Fibroblast of lung (primary cell): ENCODE data around the gene ZBTB40. TPM values are rescaled to one million over a fixed set of nuclear protein-coding genes. Genes with fewer than 3 reads are reported as not detected.

Source experiments
- DNase-seq, 2 donors: peaks; one replicate each; pipeline versions ENCODE4 v3.0.0 to v3.0.0-alpha.2; 2010; ENCODE audit warnings: low read depth in 2 of 2
- H2AFZ ChIP-seq: 2 replicates; pipeline ENCODE4 v1.5.1; 2012; ENCODE audit warnings: low read length, control low read depth, inconsistent platforms
- H3K27ac ChIP-seq: 2 replicates; pipeline ENCODE4 v1.5.1; 2011; ENCODE audit warnings: low read length, control low read depth; ENCODE audit not compliant: insufficient read depth
- H3K27me3 ChIP-seq: 2 replicates; pipeline ENCODE4 v1.5.1; 2011; ENCODE audit warnings: mild to moderate bottlenecking, low read length; ENCODE audit not compliant: control insufficient read depth, insufficient read depth
- H3K36me3 ChIP-seq: 2 replicates; pipeline ENCODE4 v1.5.1; 2011; ENCODE audit warnings: low read length; ENCODE audit not compliant: control insufficient read depth, insufficient read depth
- H3K4me1 ChIP-seq: 2 replicates; pipeline ENCODE4 v1.5.1; 2011; ENCODE audit warnings: low read length; ENCODE audit not compliant: control insufficient read depth, insufficient read depth; ENCODE audit errors: extremely low read depth
- H3K4me2 ChIP-seq: 2 replicates; pipeline ENCODE4 v1.5.1; 2011; ENCODE audit warnings: low read length, control low read depth; ENCODE audit not compliant: insufficient read depth; ENCODE audit errors: extremely low read depth
- H3K4me3 ChIP-seq, 4 experiments: fragments of 200-600 bp in 1 of 4; sonication (generic) in 1 of 4; replicated peaks in 1 of 4; 2 replicates each; pipeline ENCODE4 v1.5.1; 2011 to 2016; ENCODE audit warnings: low read length in 4 of 4, low read depth in 3 of 4, mild to moderate bottlenecking in 3 of 4, control low read depth in 2 of 4, inconsistent platforms in 1 of 4, mixed read lengths in 1 of 4; ENCODE audit not compliant: insufficient read depth in 1 of 4; ENCODE audit errors: control extremely low read depth in 1 of 4
- H3K79me2 ChIP-seq: 2 replicates; pipeline ENCODE4 v1.5.1; 2012; ENCODE audit warnings: mild to moderate bottlenecking, low read length, inconsistent platforms; ENCODE audit not compliant: control insufficient read depth, insufficient read depth
- H3K9ac ChIP-seq: 2 replicates; pipeline ENCODE4 v1.5.1; 2011; ENCODE audit warnings: mild to moderate bottlenecking, low read length, control low read depth; ENCODE audit not compliant: insufficient read depth
- H3K9me3 ChIP-seq: 2 replicates; pipeline ENCODE4 v1.5.1; 2012; ENCODE audit warnings: low read depth, low read length; ENCODE audit not compliant: control insufficient read depth, insufficient read depth
- H4K20me1 ChIP-seq: 2 replicates; pipeline ENCODE4 v1.5.1; 2011; ENCODE audit warnings: low read length; ENCODE audit not compliant: control insufficient read depth, insufficient read depth; ENCODE audit errors: extremely low read depth
- CTCF ChIP-seq, 2 donors: IDR thresholded peaks in 1 of 2; conservative IDR thresholded peaks in 1 of 2; 1 replicate in 1 of 2; 2 replicates in 1 of 2; pipeline ENCODE4 v1.5.1; 2011 to 2012; ENCODE audit warnings: low read length in 2 of 2, control low read depth in 1 of 2, inconsistent platforms in 1 of 2, low read depth in 1 of 2, mild to moderate bottlenecking in 1 of 2
- EZH2 ChIP-seq: IDR thresholded peaks from 2 replicates; pipeline ENCODE4 v1.5.1; 2012; ENCODE audit warnings: low read length, control low read depth, mild to moderate bottlenecking; ENCODE audit errors: missing control alignments
- polyA plus RNA-seq, 2 donors: library from polyadenylated mRNA; depleted of rRNA in 1 of 2; stranded (reverse) in 1 of 2; unstranded in 1 of 2; fragments of >200 nt; gene quantifications; 2 replicates each; pipeline ENCODE4 v1.2.1, GENCODE V29; 2011 to 2012; ENCODE audit warnings: missing spikeins in 1 of 2
- total RNA-seq: library from RNA; depleted of rRNA; stranded (reverse); fragments of >200 nt; gene quantifications from 2 replicates; pipeline ENCODE4 v1.2.1, GENCODE V29; 2014

The ZBTB40 gene
- total and polyA plus RNA-seq, 2 donors (not counting 1 experiment from before 2014, with no cell fraction given), result 3.4 to 12.4 TPM

- no peaks in the 10 kb centered on the region for H3K79me2 ChIP-seq
- no peak overlapping the region for H3K4me3 ChIP-seq
- no peak for DNase-seq
- H3K9ac ChIP-seq, result no peak overlapping the region
- H3K27me3 ChIP-seq, result peaks cover 9% of the 10 kb centered on the region
- H3K27ac ChIP-seq, result no peak overlapping the region
- no peak overlapping the region for H3K4me2 ChIP-seq
- H3K4me1 ChIP-seq, result no peaks in the 10 kb centered on the region
- no peaks in the 10 kb centered on the region for H3K36me3 ChIP-seq
- TF ChIP-seq CTCF (conservative IDR thresholded peaks at IDR 0.05 in 1 of 2, IDR thresholded peaks at IDR 0.05 in 1 of 2; ENCODE audit: low read depth in 1 of 2, low read length in 2 of 2) (no peak), EZH2 (no peak)
- H3K9me3 ChIP-seq, result no peaks in the 10 kb centered on the region
- no peak overlapping the region for H2AFZ ChIP-seq
- no peaks in the 10 kb centered on the region for H4K20me1 ChIP-seq
Observed at GRCh38 chr1:22569269-22569668, 117.6 kb downstream of the ZBTB40 start.

- Histone ChIP-seq H4K20me1 (no peaks in the 10 kb centered on the region), H3K79me2 (no peaks in the 10 kb centered on the region), H3K27ac (no peak overlapping the region), H3K36me3 (no peaks in the 10 kb centered on the region), H3K4me2 (no peak overlapping the region), H3K9ac (no peak overlapping the region), H3K4me1 (no peaks in the 10 kb centered on the region), H2AFZ (no peak overlapping the region), H3K4me3 (no peak overlapping the region), H3K27me3 (no peaks in the 10 kb centered on the region), H3K9me3 (no peaks in the 10 kb centered on the region)
- no peak for TF ChIP-seq CTCF (conservative IDR thresholded peaks at IDR 0.05 in 1 of 2, IDR thresholded peaks at IDR 0.05 in 1 of 2; ENCODE audit: low read depth in 1 of 2, low read length in 2 of 2)
- no peak for DNase-seq
Observed at GRCh38 chr1:22570140-22570909, 118.7 kb downstream of the ZBTB40 start.

GRCh38 chr1:22572818-22573217 is 121.2 kb downstream of the ZBTB40 start:
- Histone ChIP-seq H3K4me2 (no peak overlapping the region), H2AFZ (no peak overlapping the region), H3K36me3 (no peaks in the 10 kb centered on the region), H3K9me3 (no peaks in the 10 kb centered on the region), H3K27ac (no peak overlapping the region), H3K27me3 (no peaks in the 10 kb centered on the region), H4K20me1 (no peaks in the 10 kb centered on the region), H3K9ac (no peak overlapping the region), H3K79me2 (no peaks in the 10 kb centered on the region), H3K4me1 (no peaks in the 10 kb centered on the region), H3K4me3 (no peak overlapping the region)
- no peak for TF ChIP-seq CTCF (conservative IDR thresholded peaks at IDR 0.05 in 1 of 2, IDR thresholded peaks at IDR 0.05 in 1 of 2; ENCODE audit: low read depth in 1 of 2, low read length in 2 of 2)
- TF ChIP-seq EZH2, result no peak
- DNase-seq, result no peak
